GM19193 (cell line): ENCODE results near the gene NYNRIN.

Experiments used
- POLR2A ChIP-seq: IDR thresholded peaks from 4 replicates; pipeline ENCODE4 v1.6.1; 2011; ENCODE audit not compliant: insufficient read depth, insufficient read length; ENCODE audit errors: extremely low read depth

NYNRIN gene

GRCh38 chr14:24382064-24382371 lies 16.8 kb upstream of the NYNRIN start:
- TF ChIP-seq POLR2A, result no peak

DNA sequence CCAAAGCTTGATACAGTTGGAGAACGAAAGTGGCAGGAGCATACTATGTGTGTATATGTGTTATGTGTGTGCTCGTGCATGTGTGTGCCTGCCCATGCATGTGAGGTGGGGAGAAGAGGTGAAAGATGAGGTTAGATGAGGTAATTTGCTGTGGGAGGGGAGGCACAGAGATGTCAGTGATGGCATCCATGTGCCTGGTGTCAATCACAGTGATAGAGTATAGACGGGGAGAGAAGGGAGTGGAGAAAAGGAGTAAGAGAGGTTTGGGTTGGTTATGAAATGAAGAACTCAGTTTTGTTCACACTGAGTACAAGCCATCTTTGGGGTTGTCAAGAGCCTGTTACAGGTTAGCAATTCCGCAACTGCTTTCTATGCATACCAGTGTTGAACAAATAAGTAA lies 14.6 kb upstream of the NYNRIN start:
- TF ChIP-seq POLR2A, result no peak

GRCh38 chr14:24385524-24385923 lies 13.3 kb upstream of the NYNRIN start:
- TF ChIP-seq POLR2A, result no peak

- no peak for TF ChIP-seq POLR2A
Observed at GRCh38 chr14:24387009-24387345, 11.8 kb upstream of the NYNRIN start.

DNA sequence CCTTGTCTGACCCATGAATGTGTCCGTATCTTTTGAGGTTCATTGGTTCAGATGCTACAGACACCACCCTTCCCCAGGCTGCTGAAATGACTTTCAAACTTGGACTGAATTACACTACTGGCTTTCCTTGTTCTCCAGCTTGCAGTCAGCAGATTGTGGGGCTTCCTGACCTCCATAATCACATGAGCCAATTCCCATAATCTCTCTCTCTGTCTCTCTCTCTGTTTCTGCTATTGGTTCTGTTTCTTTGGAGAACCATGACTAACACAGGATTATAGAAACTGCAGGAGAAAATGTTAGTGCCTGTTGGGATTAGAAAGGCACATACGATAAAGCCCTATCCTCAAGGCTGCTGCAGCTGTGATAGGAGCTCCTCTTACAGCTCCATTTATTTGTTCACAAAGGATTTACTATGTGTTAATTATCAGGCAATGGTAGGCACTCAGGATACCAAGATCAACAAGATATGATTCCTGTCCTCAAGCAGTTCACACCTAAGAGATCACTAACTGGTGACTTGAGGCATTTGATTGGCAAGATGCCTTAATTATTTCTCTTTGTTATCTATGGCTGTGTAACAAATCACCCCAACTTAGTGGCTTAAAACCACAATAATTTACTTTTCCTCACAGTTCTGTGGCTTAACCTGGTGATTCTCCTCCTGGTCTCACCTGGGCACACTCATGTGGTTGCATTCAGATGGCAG lies 10.2 kb upstream of the NYNRIN start:
- TF ChIP-seq POLR2A, result no peak

DNA sequence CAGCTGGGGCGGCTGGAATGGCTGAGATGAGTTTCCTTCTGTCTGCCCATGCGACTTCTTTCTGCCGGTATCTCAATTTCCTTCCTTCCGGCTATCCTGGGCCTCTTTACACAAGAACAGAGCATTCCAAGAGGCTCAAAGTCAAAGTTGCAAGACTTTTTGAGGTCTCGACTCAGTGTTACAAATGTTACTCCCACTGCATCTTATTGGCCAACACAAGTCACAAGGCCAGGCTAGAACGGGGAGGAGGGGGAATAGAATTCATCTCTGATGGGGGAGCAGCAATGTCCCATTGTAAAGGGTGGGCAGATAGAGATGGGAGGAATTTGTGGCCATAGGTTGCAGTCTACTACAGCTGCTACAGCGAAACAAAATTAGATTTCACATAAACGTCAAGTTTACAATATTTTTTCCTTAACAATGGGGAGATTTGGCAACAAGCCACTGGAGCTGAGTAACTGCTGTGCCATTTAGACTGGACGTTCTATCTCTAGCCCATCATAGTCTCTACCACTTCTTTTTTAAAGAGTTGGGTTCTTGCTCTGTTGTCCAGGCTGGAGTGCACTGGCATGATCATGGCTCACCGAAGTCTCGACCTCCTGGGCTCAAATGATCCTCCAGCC lies 9.5 kb upstream of the NYNRIN start:
- TF ChIP-seq POLR2A, result no peak

DNA sequence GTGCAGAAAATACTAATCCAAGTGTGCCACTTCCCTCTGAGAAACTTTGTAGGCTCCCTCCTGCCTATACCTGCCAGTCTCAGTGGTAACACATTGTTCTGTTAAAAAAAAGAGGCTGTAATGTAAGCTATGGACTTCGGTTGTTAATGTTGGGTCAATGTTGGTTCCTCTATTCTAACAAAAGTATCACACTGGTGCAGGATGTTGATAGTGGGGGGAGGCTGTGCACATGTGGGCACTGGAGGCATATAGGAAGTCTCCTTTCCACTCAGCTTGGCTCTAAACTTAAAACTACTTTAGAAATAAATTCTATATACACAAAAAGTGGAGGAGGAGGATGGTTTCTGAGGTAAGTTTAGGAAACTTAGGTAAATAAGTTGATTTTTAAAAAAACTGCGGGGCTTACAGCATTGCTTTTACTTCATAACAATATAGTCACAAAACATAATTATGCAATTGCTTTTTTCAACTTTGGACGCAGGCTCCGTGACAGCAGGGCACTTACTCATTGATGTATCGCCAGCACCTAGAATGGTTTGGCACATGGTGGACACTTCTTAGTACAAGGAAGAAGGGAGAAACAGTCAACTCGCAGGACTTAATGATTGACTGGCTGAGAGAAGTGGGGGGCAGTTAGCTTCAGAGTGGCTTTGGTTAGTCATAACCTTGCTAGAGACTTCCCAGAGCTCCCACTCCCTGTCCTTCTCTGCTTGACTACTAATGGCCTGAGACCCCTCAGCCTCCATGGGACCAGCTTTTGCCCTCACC lies 7.9 kb upstream of the NYNRIN start:
- no peak for TF ChIP-seq POLR2A

DNA sequence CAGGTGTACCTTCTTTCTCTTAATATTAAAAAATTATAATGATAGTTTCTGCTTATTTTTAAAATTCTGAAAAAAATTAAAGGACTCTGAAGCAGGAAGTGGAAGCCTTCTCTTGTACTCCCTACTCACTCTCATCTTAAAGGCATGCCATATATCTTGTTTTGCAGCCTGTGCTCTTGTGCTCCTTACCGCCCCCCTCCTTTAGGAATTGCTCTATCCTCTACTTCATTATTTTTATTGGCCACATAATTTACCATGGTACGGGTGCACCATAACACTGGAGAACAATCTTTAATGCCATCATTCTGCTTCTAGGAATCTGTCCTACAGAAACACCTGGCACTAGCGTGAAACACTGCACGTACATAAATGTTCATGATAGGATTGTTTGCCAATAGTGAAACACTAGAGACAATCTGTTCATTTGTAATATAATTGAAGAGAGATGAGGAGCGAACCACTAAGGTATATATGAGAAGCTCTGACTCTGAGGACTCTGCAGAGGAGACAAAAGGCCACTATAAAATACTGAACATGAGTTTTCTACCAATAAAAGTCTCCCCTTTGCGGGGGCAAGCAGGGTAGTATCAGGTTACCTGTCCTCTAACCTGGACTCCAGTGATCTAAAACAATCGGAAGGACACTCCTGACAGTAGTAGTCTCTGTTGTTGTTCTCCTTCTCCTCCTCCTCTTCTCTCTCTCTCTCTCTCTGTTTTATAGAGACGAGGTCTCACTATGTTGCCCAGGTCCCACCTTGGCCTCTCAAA lies 6.3 kb upstream of the NYNRIN start:
- no peak for TF ChIP-seq POLR2A

DNA sequence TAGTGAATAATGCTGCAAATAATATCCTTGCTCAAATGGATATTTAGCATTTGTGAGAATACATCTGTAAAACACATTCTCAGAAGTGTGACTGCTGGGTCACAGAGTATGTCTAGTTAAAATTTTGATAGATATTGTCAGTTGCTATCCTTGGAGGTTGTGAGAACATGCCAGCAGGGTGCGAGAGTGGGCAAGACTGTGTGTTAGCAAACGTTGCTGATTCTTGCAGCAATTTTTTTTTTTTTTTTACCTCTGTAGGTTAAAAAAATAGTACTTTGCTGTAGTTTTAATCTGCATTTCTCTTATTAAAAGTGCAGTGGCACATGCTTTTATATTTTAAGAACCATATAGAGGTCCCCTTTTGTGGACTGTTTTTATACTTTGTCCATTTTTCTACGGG lies 4.5 kb upstream of the NYNRIN start:
- TF ChIP-seq POLR2A, result no peak

GRCh38 chr14:24395609-24396582 lies 2.9 kb upstream of the NYNRIN start:
- no peak for TF ChIP-seq POLR2A

DNA sequence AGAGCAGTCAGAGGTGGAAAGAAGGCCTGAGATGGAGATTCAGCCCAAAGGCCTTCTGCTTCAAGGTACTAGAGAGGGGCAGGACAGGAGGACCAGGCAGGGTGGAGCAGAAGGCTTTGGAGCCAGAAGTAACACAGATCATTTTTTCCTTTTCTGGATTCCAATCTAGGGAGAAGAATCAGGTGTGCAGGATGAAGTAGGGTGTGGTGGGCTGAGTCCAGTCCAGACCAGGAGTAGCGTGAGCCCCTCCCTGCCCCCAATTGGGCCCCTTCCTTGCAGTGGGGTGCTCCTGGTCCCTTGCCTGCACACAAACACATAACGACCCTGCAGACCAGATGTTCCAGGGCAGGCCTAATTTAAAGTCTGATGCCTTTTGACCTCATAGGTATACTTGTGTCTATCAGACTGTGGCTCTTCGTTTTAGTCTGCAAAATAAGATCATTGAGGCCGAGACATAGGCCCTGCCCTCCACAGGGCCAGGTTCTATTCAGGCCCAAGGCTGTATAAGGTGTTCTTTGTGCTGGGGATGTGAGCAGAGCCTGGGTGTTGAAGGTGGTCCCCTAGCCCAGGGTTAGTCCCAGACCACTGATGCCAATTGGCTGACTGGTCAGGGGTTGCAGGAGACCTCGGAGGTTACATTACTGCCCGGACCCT lies 1.0 kb upstream of the NYNRIN start:
- no peak for TF ChIP-seq POLR2A

DNA sequence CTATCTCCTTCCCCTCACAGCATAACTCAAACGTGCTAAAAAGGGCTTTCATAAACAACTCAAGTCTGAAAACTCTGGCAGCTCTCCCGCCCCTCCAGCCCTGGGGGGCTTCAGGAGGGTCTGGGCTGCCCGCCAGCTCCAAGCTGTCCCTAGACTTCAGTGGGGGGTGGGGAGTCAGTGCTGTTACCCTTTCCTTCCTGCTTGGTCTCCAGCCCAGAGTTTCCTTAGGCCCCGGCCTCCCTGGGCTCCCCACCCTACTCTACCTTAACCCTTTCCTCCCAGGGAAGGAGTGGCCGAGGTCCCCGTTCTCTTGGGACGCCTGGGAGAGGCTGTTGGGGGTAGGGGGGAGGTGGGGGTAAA lies 530 bp upstream of the NYNRIN start:
- TF ChIP-seq POLR2A, result no peak

GRCh38 chr14:24399447-24399822 lies 632 bp downstream of the NYNRIN start:
- TF ChIP-seq POLR2A, result no peak
